Osteocyte (in vitro differentiated cells): Measurements from ENCODE around the gene CYP1B1. TPM values are rescaled to one million over a fixed set of nuclear protein-coding genes. Genes with fewer than 3 reads are reported as not detected.
"Not testable (repeated sequence)": the region's sequence is repeated elsewhere in the genome, so short reads cannot be mapped to it uniquely, and the experiment has no call there.

Source experiments
- DNase-seq: peaks from one replicate; pipeline ENCODE4 v3.0.0; 2021; ENCODE audit warnings: mixed read lengths; ENCODE audit not compliant: unreplicated experiment; ENCODE audit errors: extremely low spot score
- H3K27ac Mint-ChIP-seq: one replicate; pipeline ENCODE4 v1.8.0; 2021; ENCODE audit warnings: mild to moderate bottlenecking, mixed read lengths; ENCODE audit not compliant: unreplicated experiment
- H3K27me3 Mint-ChIP-seq: one replicate; pipeline ENCODE4 v1.8.0; 2021; ENCODE audit warnings: mixed read lengths; ENCODE audit not compliant: unreplicated experiment
- H3K36me3 Mint-ChIP-seq: one replicate; pipeline ENCODE4 v1.8.0; 2021; ENCODE audit warnings: mixed read lengths; ENCODE audit not compliant: unreplicated experiment
- H3K4me1 Mint-ChIP-seq: one replicate; pipeline ENCODE4 v1.8.0; 2021; ENCODE audit warnings: mixed read lengths; ENCODE audit not compliant: unreplicated experiment
- H3K4me3 Mint-ChIP-seq: one replicate; pipeline ENCODE4 v1.8.0; 2021; ENCODE audit warnings: mild to moderate bottlenecking, moderate library complexity, mixed read lengths; ENCODE audit not compliant: unreplicated experiment
- H3K9me3 Mint-ChIP-seq: one replicate; pipeline ENCODE4 v1.8.0; 2021; ENCODE audit warnings: mixed read lengths; ENCODE audit not compliant: unreplicated experiment
- total RNA-seq: library from RNA; stranded (reverse); gene quantifications from 2 replicates; pipeline ENCODE4 v1.2.1, GENCODE V29; 2021
- TF ChIP-seq, protein P1 (sequence below): fragments of 200-600 bp; sonication (generic); IDR thresholded peaks from 2 replicates; pipeline ENCODE4 v1.5.0; 2021; ENCODE audit warnings: antibody characterized with exemption, mild to moderate bottlenecking, moderate library complexity

The CYP1B1 gene
- total RNA-seq, 1 donor from 2014 or later = 137 TPM

- TF ChIP-seq, protein P1, sequence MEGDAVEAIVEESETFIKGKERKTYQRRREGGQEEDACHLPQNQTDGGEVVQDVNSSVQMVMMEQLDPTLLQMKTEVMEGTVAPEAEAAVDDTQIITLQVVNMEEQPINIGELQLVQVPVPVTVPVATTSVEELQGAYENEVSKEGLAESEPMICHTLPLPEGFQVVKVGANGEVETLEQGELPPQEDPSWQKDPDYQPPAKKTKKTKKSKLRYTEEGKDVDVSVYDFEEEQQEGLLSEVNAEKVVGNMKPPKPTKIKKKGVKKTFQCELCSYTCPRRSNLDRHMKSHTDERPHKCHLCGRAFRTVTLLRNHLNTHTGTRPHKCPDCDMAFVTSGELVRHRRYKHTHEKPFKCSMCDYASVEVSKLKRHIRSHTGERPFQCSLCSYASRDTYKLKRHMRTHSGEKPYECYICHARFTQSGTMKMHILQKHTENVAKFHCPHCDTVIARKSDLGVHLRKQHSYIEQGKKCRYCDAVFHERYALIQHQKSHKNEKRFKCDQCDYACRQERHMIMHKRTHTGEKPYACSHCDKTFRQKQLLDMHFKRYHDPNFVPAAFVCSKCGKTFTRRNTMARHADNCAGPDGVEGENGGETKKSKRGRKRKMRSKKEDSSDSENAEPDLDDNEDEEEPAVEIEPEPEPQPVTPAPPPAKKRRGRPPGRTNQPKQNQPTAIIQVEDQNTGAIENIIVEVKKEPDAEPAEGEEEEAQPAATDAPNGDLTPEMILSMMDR = no peak
- no peaks in the 10 kb centered on the region for H3K9me3 Mint-ChIP-seq
- H3K27ac Mint-ChIP-seq = no peak overlapping the region
- no peak for DNase-seq
- peaks cover 2% of the 10 kb centered on the region for H3K36me3 Mint-ChIP-seq
- H3K4me3 Mint-ChIP-seq = no peak overlapping the region
- peaks cover 25% of the 10 kb centered on the region for H3K4me1 Mint-ChIP-seq
- peaks cover 14% of the 10 kb centered on the region for H3K27me3 Mint-ChIP-seq
These were observed 45.2 kb downstream of the CYP1B1 start for GRCh38 chr2:38030635-38031355.

DNA sequence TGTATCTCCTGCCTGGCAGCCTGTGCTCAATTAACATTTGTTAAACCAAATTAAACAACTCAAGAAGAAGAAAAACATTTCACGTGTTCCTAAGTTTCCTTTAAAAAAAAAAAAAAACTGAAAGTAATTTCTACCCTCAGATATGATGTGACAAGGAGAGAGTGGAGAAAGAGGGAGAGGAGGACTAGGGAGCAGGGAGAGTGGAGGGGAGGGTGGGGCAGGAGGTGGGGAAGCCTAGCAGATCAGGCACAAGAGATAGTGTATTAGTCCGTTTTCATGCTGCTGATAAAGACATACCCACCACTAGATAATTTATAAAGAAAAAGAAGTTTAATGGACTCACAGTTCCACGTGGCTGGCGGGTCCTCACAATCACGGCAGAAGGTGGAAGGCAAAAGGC is 46.4 kb downstream of the CYP1B1 start:
- H3K4me3 Mint-ChIP-seq = no peak overlapping the region
- H3K27ac Mint-ChIP-seq = no peak overlapping the region
- peaks cover 17% of the 10 kb centered on the region for H3K27me3 Mint-ChIP-seq
- H3K36me3 Mint-ChIP-seq = peaks cover 2% of the 10 kb centered on the region
- TF ChIP-seq, protein P1 = no peak
- H3K4me1 Mint-ChIP-seq = peaks cover 25% of the 10 kb centered on the region
- no peak for DNase-seq
- H3K9me3 Mint-ChIP-seq = no peaks in the 10 kb centered on the region

DNA sequence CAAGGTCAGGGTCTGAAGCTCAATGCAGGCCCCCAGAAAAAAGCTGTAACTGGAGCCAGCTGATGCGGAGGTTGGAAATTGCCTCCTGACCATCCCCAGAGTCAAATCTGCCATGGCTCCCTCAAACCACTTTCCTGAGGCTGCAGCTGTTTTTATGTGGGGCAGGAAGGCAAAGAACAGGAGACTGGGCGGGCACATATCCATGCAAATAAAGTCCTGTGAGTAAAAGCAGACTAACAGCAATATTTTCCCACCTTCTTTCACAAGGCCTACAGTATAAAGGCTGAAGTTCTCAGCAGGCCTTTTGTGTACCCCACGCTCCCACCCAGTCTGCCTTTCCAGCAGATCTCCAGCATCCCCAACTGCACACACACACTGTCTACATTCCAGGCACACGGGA is 47.1 kb downstream of the CYP1B1 start:
- TF ChIP-seq, protein P1 = no peak
- peaks cover 2% of the 10 kb centered on the region for H3K36me3 Mint-ChIP-seq
- H3K27ac Mint-ChIP-seq = no peak overlapping the region
- no peak for DNase-seq
- peaks cover 6% of the 10 kb centered on the region for H3K9me3 Mint-ChIP-seq
- peaks cover 21% of the 10 kb centered on the region for H3K4me1 Mint-ChIP-seq
- H3K4me3 Mint-ChIP-seq = no peak overlapping the region
- peaks cover 17% of the 10 kb centered on the region for H3K27me3 Mint-ChIP-seq

DNA sequence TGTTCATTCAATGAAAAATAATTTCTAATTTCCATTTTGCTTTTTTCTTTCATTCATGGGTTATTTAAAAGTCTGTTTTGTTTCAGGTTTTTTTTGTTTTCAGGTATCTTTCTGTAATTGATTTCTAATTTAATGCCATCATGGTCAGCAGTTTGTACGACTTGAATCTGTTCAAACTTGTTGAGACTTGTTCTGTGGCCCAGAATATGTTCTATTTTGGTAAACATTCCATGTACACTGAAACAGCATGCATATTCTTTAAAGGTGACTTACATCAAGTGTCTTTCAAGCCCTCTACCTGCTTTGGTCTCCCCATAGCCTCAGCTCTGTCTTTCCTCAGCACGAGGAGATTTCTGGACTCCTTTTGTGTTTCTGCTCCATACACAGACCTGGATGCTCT is 49.1 kb downstream of the CYP1B1 start:
- DNase-seq = no peak
- peaks cover 21% of the 10 kb centered on the region for H3K27me3 Mint-ChIP-seq
- H3K4me3 Mint-ChIP-seq = no peak overlapping the region
- no peak overlapping the region for H3K27ac Mint-ChIP-seq
- TF ChIP-seq, protein P1 = no peak
- H3K9me3 Mint-ChIP-seq = peaks cover 6% of the 10 kb centered on the region
- peaks cover 11% of the 10 kb centered on the region for H3K4me1 Mint-ChIP-seq
- H3K36me3 Mint-ChIP-seq = peaks cover 2% of the 10 kb centered on the region

DNA sequence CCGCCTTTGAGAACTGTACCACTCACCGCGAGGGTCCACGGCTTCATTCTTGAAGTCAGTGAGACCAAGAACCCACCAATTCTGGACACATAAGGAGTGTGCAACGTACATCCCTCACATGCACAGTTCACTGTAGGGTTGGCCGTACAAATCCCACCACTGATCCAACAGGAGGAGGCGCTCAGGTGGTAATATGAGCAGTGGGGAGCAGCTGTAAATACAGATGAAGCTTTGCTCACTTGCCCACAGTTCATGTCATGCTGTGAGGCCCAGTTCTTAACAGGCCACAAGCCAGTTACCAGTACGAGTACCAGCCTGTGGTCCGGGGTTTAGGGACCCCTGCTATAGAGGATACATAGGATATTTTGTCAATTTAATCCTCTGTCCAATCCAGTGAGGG is 54.4 kb downstream of the CYP1B1 start:
- no peak for DNase-seq
- Mint-ChIP-seq H3K9me3 (peaks cover 6% of the 10 kb centered on the region), H3K4me3 (no peak overlapping the region), H3K27me3 (peaks cover 19% of the 10 kb centered on the region), H3K4me1 (no peaks in the 10 kb centered on the region), H3K36me3 (peaks cover 4% of the 10 kb centered on the region), H3K27ac (no peak overlapping the region)
- TF ChIP-seq, protein P1 = no peak

- H3K9me3 Mint-ChIP-seq, H3K36me3 Mint-ChIP-seq, H3K27ac Mint-ChIP-seq, H3K4me3 Mint-ChIP-seq, DNase-seq, H3K4me1 Mint-ChIP-seq: not testable (repeated sequence)
- H3K27me3 Mint-ChIP-seq = peaks cover 16% of the 10 kb centered on the region
These were observed 55.4 kb downstream of the CYP1B1 start for GRCh38 chr2:38020359-38021069.
